GM19397 (cell line): ENCODE results near the gene COQ10A.
"Not testable (repeated sequence)": the region's sequence is repeated elsewhere in the genome, so short reads cannot be mapped to it uniquely, and the experiment has no call there.

Source experiments
- ATAC-seq: cut with Tn5 transposase; IDR thresholded peaks from one replicate; pipeline ENCODE4 v1.9.1; 2021; ENCODE audit warnings: mild to moderate bottlenecking, moderate library complexity; ENCODE audit not compliant: unreplicated experiment

The COQ10A gene

DNA sequence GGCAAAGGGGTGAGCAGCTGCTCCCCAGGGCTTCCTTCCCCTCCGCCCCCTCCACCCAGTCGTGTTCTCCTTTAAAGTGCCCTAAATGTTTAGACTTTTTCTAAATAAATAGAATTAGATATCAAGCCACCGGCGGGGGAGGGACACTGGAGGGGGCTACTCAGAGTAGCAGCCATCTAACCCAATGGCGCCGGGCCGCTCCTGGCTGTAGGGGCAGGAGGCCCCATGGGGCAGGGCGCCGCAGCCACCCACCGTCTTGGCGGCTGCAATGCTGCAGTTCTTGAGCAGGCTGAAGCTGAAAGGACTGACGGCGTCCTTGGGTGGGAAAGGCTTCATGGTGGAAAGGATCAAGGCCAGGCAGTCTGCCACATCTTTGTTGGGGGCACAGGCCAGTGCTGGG, 23.8 kb upstream of the COQ10A start:
- no peak for ATAC-seq

DNA sequence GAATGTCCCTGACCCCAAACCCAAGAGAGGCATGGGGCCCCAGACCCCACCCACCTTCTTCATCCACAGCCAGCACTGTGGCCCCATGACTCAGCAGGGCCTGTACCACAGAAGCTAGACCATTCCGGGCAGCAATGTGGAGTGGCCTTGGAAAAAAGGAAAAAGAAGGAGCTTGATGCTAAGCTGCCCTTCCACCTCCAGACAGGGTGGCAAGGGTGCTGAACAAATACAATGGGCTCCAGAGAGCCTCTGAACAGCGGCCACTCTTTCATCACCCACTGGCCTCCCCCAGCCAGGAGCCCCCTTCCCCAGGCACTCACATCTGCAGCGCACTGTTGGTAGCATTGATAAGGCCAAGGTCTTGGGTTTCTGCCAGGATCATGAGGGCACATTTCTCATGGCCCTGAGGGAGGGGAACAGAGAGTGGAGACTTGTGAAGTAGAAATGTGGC, 23.0 kb upstream of the COQ10A start:
- no peak for ATAC-seq

DNA sequence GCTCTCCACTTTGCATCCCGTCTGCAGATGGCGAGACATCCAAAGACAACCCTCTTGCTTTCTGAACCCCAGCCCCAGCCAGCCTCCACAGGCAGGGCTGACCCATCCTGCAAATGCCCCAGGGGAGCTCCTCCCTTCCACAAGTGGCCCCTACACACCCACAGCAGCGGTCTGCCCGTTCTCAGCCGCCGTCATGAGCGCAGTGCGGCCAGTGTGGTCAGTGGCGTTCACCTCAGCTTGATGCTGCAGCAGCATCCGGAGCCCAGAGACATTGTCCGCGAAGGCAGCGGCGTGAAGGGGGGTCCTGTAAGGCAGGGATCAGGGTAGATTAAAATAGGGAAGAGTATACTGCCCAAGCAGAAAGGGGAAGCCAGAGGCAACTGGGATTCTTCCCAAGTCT, 22.2 kb upstream of the COQ10A start:
- ATAC-seq = no peak

DNA sequence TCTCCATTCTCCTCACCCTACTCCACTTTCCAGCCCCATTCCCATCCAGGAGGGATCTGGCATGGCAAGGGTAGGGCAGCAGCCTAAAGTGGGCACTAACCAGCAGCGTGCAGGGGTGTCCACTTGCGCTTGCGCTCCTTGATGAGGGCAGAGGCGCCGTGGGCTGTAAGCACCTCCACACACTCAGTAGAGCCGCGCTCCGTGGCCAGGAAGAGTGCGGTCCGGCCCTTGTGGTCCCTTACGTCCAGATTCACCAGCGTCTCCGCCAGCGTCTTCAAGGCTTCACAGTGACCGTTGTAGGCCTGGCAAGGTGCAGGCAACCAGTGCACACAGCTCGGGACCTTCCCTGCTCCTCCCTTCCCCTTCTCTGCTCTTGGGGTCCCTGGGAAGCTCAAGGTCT, 18.8 kb upstream of the COQ10A start:
- no peak for ATAC-seq

DNA sequence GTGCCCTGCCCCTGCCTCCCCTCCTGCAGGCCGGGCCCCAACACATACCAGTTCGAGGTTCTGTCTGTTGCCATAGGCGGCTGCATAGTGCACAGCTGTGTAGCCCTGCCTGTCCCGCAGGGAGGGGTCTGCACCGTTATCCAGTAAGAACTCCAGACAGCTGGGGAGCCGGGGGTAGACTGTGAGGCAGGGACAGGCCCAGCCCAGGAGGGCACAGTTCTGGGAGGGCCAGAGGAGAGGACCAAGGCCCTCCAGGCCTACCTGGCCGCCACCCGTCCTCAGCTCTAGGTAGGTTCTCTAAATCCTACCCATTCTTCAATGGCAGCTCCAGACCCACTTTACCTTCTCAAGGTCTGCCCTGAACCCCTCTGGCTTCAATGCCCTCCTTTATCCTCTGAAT, 18.0 kb upstream of the COQ10A start:
- no peak for ATAC-seq

DNA sequence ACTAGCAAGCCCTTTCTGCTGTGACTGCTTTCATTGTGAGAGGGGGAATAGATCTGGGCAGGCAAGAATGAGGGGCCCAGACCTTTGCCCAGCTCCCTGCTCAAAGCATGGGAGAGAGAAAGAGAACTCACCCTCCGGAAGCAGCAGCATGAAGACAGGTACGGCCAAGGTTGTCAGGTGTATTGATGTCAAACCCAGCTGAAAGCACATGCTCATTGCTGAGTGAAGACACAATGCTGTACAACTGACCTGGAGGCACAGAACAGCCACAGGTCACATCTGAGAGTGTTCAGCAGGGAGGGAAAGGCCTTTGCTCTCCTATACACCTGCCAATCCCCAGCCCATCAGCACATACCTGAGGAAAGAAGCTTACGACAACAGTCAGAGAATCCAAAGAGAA, 14.1 kb upstream of the COQ10A start:
- no peak for ATAC-seq

DNA sequence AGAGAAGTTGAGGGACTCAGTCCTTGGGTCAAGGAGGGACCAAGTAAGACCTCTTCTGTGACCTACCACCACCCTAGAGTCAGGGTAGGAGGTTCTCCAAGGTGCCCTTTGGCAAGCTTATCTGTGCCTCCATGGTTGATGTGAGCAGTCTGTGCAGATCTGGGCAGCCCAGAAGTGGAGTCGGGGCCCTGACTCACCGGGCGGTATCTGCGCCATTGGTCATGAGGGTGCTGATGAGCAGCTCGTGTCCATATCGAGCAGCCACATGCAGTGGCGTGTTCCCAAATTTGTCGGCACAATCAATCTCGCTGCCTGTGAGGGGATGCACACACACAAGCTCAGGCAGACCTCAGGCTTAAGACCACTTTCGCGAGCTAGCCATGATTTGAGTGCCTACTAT, 13.7 kb upstream of the COQ10A start:
- ATAC-seq = no peak

DNA sequence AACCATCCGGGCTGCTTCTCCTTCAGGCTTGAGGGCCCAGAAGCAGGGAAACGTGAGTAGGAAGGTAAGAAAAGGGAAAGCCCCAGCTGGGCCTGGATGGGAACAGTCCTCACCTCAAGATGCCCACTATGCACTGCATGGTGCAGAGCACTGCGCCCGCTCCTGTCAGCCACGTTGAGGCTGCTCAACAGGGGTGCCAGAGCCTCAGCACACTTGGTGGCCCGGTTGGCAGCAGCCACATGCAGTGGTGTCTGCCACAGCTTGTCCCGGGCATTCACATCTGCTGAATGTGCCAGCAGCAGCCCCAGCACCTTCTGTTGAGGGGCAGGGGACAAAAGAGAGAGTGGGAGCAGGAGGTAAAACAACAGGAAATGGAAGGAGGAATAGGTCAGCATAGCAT, 11.1 kb upstream of the COQ10A start:
- ATAC-seq = no peak

DNA sequence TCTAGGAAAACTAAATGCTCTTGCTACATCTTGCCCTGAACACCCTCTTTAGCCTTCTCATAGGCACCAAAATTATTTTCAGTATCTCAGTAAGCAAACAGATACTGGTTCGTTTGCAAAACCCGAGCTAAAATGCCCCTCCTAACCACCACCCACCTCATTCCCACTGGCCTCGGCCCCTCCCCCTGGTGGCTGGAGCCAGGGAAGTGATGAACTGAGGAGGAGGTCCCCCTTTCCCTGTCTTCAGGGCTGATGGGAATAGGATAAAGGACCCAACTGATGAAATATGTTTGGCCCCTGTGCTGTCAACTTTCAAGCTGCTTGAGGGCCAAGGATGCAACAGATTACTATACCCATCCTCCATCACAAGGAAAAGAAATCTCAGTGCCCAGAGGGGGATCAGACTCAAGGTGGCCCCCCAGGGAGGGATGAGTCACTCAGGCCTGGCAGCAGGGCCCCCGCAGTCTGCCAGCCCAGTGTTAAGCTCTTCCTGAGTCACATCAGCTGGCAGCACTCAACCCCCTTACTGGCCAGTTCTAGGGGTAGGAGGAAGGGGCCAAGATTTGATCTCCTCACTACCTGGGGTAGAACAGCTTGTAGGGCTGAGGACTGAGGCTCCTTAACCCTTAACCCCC, 10.3 kb upstream of the COQ10A start:
- no peak for ATAC-seq

DNA sequence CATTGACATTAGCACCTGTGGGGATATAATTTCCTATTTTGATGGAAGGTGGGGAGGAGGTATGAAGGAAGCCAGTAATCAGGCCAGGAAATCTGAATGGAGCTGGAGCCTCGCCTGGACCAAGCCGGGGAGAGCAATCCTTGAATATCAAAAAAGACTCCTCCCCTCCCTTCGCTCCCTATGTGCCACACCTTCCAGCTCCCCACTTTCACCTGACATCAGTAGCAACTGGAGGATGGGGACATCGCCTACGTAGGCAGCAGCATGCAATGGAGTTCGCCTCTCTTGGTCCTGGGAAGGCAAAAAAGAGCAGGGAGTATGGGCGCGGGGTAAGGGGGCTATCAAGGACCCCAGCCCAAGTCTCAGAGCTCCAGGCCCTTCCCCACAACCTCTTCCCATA, 9.7 kb upstream of the COQ10A start:
- ATAC-seq = no peak

DNA sequence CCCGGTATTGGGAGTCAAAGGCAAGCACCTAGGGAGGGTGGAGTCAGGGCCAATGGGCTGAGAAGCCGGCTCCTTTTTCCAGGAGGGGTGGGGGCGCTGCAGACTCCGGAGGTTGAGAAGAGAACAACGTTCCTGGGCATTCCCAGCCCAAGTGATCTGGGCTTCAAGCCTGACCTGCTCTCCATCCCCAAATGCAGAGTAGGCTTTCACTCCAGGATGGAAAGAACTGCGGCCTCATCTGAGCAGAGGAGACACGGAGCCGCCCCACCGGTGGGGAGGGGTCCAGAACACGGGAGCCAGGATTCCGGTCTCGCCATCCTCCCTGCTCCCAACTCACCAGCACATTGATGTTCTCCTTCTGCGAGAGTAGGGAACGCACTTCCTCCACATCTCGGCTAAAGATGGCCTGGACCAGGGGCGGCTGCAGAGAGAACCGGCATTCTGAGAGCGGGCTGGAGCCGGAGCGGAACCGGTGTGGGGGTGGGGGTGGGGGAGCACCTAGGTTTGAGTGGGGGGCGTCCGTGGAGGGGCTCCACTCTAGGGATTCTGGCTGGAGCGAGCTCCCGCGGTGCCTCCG, 9.2 kb upstream of the COQ10A start:
- peak; percentile 17 for ATAC-seq

DNA sequence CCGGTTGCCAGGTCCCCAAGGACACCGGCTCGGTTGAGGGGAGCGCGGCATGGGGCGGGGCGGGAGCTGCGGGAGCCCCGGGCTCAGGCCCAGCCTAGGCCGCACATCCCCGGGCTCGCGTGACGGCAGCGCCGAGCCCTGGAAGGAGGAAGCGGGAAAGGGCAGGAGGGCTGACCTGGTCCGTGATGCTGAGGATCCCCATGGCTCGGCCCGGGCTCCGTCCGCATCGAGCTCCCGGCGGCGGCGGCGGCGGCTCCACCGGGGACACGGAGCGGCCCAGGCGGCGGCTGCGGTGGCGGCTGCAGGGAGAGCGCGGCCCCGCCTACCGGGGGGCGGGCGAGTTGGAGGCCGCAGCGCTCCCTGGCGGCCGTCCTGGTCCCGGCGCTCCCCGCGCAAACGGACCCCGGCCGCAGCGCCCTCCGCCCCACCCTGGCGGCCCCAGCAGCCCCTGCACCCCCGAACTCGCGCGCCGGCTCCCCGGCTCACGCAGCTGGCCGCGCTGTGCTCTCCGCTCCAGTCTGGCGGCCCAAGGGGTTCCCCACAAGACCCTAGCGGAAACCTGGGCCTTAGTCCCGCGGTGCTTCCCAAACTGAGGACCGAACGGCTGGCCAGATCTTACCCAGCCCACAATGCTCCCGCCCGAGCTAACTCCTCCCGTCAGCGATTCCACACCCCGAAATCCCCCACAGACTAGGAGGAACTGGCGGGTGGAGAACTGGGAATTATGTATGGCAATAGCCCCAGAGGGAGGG, 8.5 kb upstream of the COQ10A start, which contains the start of gene ANKRD52:
Gene ANKRD52, minus strand, starts transcription at position 317 of the 752 bp plus-strand sequence. Its CDS starts 115 bp downstream, at position 202.
- ATAC-seq = peak; percentile 93

DNA sequence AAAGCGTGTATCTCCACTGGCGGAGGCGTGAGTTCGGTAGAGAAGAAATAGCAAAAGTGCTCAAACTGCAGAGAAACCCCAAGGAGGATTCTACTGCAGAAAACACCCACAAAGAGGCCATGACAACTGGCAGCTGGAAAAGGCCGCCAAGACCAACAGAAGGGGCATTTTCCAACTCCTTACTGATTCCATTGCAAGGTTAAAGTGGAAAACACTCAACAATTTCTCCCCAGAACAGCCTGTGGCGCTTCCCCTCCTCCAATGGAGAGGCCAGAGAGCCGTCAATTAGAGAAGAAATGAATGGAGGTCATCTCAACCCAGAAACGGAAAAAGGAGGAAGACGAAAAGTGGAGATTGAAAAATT, 7.9 kb upstream of the COQ10A start:
- no peak for ATAC-seq

DNA sequence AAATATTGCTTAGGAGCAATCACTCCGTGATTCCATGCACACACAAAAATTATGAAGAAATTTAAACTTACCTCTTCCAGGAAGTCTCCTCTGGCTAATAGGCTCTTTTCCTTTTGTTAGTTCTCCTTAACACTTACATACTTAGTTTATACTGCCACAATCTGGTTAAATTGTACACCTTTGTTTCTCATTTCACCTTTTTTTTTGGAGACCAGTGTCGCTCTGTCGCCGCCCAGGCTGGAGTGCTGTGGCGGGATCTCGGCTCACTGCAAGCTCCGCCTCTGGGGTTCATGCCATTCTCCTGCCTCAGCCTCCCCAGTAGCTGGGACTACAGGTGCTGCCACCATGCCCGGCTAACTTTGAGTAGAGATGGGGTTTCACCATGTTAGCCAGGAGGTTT, 6.4 kb upstream of the COQ10A start:
- ATAC-seq = no peak

DNA sequence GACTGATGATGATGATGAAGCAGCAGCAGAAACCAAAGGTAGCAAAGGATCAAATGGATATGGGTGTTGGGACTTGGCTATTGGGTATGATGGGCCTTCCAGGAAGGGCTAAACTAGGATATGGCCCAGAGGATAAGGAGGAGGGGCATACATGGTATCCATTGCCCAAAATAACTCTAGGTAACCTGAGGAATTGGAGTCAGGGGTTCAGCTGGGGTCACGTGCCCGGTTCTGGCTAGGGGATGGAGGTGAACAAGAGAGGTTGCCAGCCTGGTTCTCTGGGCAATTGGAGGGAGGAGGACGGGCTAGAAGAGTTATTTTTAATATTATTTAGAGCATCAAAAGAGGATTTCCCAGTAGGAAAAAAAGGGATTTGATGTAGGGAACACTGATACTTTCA, 5.8 kb upstream of the COQ10A start:
- ATAC-seq = no peak

DNA sequence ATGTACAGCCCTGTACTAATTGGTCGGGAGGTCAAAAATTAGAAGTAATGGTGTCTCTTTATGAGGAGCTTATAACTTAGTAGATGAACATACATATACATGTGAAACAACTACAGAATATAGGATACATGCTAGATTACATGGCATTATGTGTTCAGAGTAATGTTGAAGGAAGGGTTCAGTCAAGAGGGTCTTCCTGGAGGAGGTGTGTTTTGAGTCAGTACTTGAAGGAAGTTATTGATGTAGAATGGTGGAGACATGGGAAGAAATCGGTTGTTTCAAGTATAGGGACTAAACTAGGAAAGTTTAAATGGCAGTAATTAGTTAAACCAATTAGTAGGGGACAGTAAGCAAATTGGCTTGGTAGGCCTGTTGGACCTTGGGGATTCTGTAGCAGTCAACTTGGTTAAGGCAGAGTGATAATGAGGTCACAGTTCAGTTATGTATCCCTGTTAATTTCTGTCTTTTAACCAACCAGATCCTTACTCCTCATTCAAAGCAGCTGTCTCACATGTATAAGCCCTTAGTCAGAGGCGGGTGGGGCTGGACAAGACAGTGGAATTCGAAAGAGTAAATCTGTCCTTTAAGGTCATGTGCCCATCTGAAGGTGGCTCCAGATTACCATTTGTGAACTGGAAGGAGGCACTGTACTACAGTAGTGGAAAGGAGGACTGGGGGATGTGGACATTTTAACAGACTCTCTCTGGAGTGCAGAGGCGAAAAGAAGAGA, 5.1 kb upstream of the COQ10A start:
- no peak for ATAC-seq

DNA sequence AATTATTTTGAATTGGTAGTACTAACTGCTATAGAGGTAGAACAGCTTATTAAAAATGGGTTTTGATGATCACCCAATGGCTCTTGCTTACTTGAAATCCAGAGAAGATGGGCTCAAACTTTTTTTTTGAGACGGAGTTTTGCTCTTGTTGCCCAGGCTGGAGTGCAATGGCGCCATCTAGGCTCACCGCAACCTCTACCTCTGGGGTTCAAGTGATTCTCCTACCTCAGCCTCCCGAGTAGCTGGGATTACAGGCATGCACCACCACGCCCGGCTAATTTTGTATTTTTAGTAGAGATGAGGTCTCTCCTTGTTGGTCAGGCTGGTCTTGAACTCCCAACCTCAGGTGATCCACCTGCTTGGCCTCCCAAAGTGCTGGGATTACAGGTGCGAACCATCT, 3.8 kb upstream of the COQ10A start:
- ATAC-seq = not testable (repeated sequence)

DNA sequence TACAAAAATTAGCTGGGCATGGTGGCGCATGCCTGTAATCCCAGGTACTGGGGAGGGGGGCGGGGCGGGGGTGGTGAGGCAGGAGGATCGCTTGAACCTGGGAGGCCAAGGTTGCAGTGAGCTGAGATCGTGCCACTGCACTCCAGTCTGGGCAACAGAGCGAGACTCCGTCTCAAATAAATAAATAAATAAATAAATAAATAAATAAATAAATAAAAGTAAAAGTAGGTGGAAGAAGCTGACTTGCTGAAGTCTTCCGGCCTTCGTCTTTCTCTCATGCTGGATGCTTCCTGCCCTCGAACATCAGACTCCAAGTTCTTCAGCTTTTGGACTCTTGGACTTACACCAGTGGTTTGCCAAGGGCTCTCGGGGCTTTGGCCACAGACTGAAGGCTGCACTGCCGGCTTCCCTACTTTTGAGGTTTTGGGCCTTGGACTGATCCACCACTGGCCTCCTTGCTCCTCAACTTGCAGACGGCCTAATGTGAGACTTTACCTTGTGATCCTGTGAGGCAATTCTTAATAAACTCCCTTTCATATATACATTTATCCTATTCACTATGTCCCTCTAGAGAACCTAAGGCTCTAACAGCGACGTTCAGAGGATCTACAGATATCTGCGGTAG, 562 bp upstream of the COQ10A start:
- not testable (repeated sequence) for ATAC-seq

DNA sequence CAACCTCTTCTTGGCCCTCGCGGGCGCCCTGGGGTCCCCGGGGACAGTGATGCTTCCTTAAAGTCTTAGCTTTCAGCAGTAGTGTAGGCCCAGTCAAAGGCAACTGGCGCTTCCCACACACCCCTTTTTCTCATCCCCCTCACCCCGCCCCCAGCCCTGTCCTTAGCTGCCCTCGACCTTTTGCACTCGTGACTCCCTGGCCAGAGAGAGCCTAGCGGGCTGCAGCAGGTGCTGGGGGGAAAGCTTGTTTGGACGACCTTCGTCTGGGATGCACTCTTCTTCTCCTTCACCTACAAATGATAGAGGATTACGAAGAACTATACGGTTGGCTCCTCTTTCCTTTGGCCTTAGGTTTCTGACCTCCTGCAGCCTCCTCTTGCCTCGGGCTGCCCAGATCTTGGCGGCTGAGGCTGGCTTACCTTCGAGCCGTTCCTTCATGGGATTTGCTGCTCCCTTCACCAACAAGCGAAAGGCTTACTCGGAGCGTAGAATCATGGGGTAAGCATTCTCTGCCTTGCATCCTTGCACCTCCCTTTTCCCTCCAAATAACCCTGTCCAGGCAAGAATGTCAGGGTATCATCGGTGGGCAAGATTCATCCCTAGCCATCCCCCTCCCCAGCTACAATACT, 815 bp downstream of the COQ10A start:
- ATAC-seq = no peak

DNA sequence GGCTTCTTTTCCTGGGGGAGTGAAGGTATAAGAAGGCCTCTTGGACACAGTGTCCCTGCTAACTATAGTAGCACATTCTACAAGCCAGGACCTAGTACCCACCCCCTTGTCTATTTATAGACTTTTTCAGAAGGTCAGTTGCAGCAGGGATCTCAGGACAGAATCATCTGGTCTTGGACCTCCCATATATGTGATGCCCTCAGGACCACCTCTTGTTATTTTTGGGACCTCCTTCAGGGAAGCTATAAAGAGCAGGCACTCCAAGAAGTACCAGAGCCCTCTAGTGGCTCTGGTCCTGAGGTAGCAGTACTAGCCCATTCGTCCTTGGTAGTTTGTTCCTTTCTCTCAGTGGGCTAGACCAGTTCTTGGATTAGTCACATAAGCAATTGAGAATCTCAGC, 4.3 kb downstream of the COQ10A start:
- ATAC-seq = no peak

DNA sequence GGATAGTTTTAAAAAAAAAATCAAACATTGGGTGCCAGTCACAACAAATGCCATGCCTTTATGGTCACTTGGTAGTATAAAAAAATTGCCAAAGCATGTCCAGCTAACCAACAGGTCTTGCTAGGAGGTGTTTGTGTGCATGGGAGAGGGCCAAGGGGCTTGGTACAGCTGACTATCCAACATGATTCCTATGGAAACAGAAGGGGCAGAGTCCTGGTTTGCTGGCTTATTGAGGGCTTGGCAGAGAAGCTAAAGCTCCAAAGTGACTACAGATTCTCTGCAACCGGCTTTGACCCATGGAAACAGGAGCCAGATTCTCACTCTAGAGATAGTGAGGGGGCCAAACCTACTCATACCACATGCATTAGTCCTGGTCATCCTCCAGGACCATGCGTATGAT, 5.7 kb downstream of the COQ10A start:
- not testable (repeated sequence) for ATAC-seq
